Measurements from ENCODE around the gene SNF8. TPM values are rescaled to one million over a fixed set of nuclear protein-coding genes. Genes with fewer than 3 reads are reported as not detected.

SNF8 gene
- total RNA-seq, 4 donors from 2014 or later: 41.1 to 80.1 (median 63.6) TPM

DNA sequence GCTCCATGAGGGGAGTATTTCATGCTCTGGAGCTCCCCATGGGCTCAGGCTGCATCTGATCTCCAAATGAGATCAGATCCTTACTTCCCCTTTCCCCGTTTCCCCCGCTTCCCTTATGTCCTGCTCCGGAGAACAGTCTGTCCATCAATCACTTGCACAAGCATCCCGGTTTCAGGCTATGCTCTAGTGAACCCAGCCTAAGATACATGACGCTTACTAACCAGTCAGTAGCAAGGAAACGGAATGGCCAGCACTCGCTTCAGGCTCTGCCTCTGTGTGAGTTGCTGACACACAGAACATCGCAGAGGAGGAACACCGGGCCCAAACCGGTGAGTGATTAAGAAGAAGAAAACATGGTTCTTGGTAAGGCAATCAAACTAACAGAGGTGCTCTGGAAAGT is 61.5 kb downstream of the SNF8 start:
- H3K4me3 ChIP-seq: no peak overlapping the region
- TF ChIP-seq, protein P1, sequence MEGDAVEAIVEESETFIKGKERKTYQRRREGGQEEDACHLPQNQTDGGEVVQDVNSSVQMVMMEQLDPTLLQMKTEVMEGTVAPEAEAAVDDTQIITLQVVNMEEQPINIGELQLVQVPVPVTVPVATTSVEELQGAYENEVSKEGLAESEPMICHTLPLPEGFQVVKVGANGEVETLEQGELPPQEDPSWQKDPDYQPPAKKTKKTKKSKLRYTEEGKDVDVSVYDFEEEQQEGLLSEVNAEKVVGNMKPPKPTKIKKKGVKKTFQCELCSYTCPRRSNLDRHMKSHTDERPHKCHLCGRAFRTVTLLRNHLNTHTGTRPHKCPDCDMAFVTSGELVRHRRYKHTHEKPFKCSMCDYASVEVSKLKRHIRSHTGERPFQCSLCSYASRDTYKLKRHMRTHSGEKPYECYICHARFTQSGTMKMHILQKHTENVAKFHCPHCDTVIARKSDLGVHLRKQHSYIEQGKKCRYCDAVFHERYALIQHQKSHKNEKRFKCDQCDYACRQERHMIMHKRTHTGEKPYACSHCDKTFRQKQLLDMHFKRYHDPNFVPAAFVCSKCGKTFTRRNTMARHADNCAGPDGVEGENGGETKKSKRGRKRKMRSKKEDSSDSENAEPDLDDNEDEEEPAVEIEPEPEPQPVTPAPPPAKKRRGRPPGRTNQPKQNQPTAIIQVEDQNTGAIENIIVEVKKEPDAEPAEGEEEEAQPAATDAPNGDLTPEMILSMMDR (IDR thresholded peaks at IDR 0.05): no peak
- TF ChIP-seq POLR2A (IDR thresholded peaks at IDR 0.05): no peak
- TF ChIP-seq POLR2AphosphoS5 (IDR thresholded peaks at IDR 0.05): no peak
- TF ChIP-seq EP300 (IDR thresholded peaks at IDR 0.05): no peak
- H3K9me3 ChIP-seq: no peaks in the 10 kb centered on the region
- no peak for DNase-seq (ENCODE audit: low spot score in 2 of 2)
- H3K4me1 ChIP-seq: peaks cover 4% of the 10 kb centered on the region
- H3K36me3 ChIP-seq: no peaks in the 10 kb centered on the region
- H3K27me3 ChIP-seq: no peaks in the 10 kb centered on the region
- 55% methylated on average over 10 of the region's 10 CpGs for WGBS
- no peak overlapping the region for H3K27ac ChIP-seq

DNA sequence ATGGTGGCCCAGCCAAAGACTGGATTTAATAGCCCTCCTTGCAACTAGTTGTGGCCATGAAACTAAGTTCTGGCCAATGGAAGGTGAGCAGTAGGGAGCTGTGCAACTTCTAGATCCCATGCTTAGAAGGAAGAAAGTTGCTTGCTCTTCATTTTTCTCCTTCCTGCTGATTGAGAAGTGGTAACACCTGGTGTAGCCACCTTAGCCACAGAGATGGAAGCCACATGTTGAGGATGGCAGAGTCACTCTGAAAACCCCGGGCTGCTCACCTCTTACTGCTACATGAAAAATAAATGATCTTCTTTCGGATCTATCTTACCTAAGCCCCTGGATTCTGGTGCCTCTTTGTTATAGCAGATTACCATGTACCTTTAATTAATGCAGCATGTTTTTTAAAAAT is 62.4 kb downstream of the SNF8 start:
- WGBS: 87% methylated on average over 2 of the region's 2 CpGs
- Histone ChIP-seq H3K4me1 (peaks cover 4% of the 10 kb centered on the region), H3K4me3 (no peak overlapping the region), H3K9me3 (no peaks in the 10 kb centered on the region), H3K27me3 (no peaks in the 10 kb centered on the region), H3K36me3 (no peaks in the 10 kb centered on the region), H3K27ac (no peak overlapping the region)
- TF ChIP-seq POLR2A (IDR thresholded peaks at IDR 0.05): no peak
- TF ChIP-seq EP300 (IDR thresholded peaks at IDR 0.05): no peak
- TF ChIP-seq POLR2AphosphoS5 (IDR thresholded peaks at IDR 0.05): no peak
- TF ChIP-seq, protein P1 (IDR thresholded peaks at IDR 0.05): no peak
- no peak for DNase-seq (ENCODE audit: low spot score in 2 of 2)

Other genes with a start within 250 kb of the SNF8 start
- gene PRAC1, start 222.3 kb downstream of the SNF8 start, total RNA-seq: not detected
- not detected for gene PRAC2, start 221.7 kb downstream of the SNF8 start, total RNA-seq
- gene HOXB13, start 216.1 kb downstream of the SNF8 start, total RNA-seq: not detected
- not detected for gene TTLL6, start 127.6 kb downstream of the SNF8 start, total RNA-seq
- 100 to 1,000 TPM in 2 of 4 donors, 10 to 100 TPM in 2; 87.2 to 133 (median 102) TPM for gene CALCOCO2, start 113.8 kb downstream of the SNF8 start, total RNA-seq
- 100 to 1,000 TPM in 3 of 4 donors, 10 to 100 TPM in 1; 79.8 to 128 (median 112) TPM for gene ATP5MC1, start 52.1 kb downstream of the SNF8 start, total RNA-seq
- gene UBE2Z, start 36.4 kb downstream of the SNF8 start, total RNA-seq: 10 to 100 TPM; 57.2 to 73.2 (median 69.7) TPM
- not detected for gene GIP, start 23.8 kb upstream of the SNF8 start, total RNA-seq
- gene IGF2BP1, start 52.5 kb upstream of the SNF8 start, total RNA-seq: not detected
- gene B4GALNT2, start 187.9 kb upstream of the SNF8 start, total RNA-seq: 1 to 10 TPM in 3 of 4 donors, under 1 TPM in 1; 0.68 to 2.6 (median 2.1) TPM

All from suprapubic skin (tissue), 4 donors.